GM19397 (cell line): Measurements from ENCODE around the gene FAM234B.
"Not testable (repeated sequence)": the region's sequence is repeated elsewhere in the genome, so short reads cannot be mapped to it uniquely, and the experiment has no call there.

Experiments used
- ATAC-seq: cut with Tn5 transposase; IDR thresholded peaks from one replicate; pipeline ENCODE4 v1.9.1; 2021; ENCODE audit warnings: mild to moderate bottlenecking, moderate library complexity; ENCODE audit not compliant: unreplicated experiment

Gene FAM234B

GRCh38 chr12:13060581-13060980, 16.4 kb downstream of the FAM234B start:
- no peak for ATAC-seq

GRCh38 chr12:13061377-13061776, 17.2 kb downstream of the FAM234B start:
- no peak for ATAC-seq

- no peak for ATAC-seq
These were observed 18.5 kb downstream of the FAM234B start for GRCh38 chr12:13062669-13063068.

GRCh38 chr12:13066014-13066413, 21.8 kb downstream of the FAM234B start:
- ATAC-seq: no peak

- ATAC-seq: no peak
These were observed 22.3 kb downstream of the FAM234B start for GRCh38 chr12:13066459-13066858.

- ATAC-seq: no peak
These were observed 23.1 kb downstream of the FAM234B start for GRCh38 chr12:13067322-13067721.

GRCh38 chr12:13069380-13069779, 25.2 kb downstream of the FAM234B start:
- no peak for ATAC-seq

- no peak for ATAC-seq
These were observed 27.4 kb downstream of the FAM234B start for GRCh38 chr12:13071305-13072280.

- ATAC-seq: no peak
These were observed 29.0 kb downstream of the FAM234B start for GRCh38 chr12:13073173-13073572.

GRCh38 chr12:13074396-13075117, 30.4 kb downstream of the FAM234B start:
- ATAC-seq: no peak

GRCh38 chr12:13075118-13075480, 30.9 kb downstream of the FAM234B start:
- no peak for ATAC-seq

- ATAC-seq: no peak
These were observed 31.8 kb downstream of the FAM234B start for GRCh38 chr12:13075786-13076570.

- ATAC-seq: no peak
These were observed 35.3 kb downstream of the FAM234B start for GRCh38 chr12:13079440-13079906.

- no peak for ATAC-seq
These were observed 36.1 kb downstream of the FAM234B start for GRCh38 chr12:13080266-13080665.

GRCh38 chr12:13082861-13083260, 38.7 kb downstream of the FAM234B start:
- ATAC-seq: no peak

- ATAC-seq: not testable (repeated sequence)
These were observed 39.5 kb downstream of the FAM234B start for GRCh38 chr12:13083638-13084037.

GRCh38 chr12:13084898-13085640, 40.9 kb downstream of the FAM234B start:
- ATAC-seq: no peak

- ATAC-seq: no peak
These were observed 41.9 kb downstream of the FAM234B start for GRCh38 chr12:13085968-13086686.

GRCh38 chr12:13087766-13088165, 43.6 kb downstream of the FAM234B start:
- no peak for ATAC-seq

GRCh38 chr12:13088496-13088895, 44.3 kb downstream of the FAM234B start:
- ATAC-seq: no peak
